T-helper 2 cell (primary cell): ENCODE measurements around the gene KCNH1.

ENCODE experiments used
- DNase-seq, 5 experiments: peaks; one replicate each; pipeline versions ENCODE4 v3.0.0 to v3.0.0-alpha.2; 2012 to 2022
- total RNA-seq, 2 donors: gene quantifications; one replicate each; lab custom pipeline; 2026; lab: John Stamatoyannopoulos, UW

Gene KCNH1
- 0 to 0.31 reads per million in 2 donors for total RNA-seq

- peak; percentile 40 to 83 (median 66) for DNase-seq
Observed at GRCh38 chr1:211133836-211134669, at the start of gene KCNH1. Gene KCNH1 (minus strand): TSS chr1:211134148. CDS start chr1:211133945, 203 bp downstream.

- no peak for DNase-seq
Observed at GRCh38 chr1:211182746-211183145, 48.8 kb upstream of the KCNH1 start.

- DNase-seq: peak in 1 of 5 experiments; percentile 7
Observed at GRCh38 chr1:211174375-211174774, 40.4 kb upstream of the KCNH1 start.

- DNase-seq: no peak
Observed at GRCh38 chr1:211172657-211173056, 38.7 kb upstream of the KCNH1 start.

- DNase-seq: no peak
Observed at GRCh38 chr1:211169353-211169752, 35.4 kb upstream of the KCNH1 start.

DNA sequence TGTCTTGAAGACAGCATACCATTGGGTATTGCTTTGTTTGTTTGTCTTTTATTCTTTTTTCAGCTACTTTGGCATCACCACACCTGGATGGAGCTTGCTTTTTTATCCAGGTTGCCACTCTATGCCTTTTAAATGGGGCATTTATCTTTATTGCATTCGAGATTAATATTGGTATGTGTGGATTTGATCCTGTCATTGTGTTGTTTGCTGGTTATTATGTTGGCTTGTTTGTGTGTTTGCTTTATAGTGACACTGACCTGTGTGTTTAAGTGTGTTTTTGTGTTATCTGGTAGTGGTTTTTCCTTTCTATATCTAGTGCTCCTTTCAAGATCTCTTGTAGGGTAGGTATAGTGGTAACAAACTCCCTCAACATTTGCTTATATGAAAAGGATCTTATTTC is 24.9 kb upstream of the KCNH1 start:
- DNase-seq: no peak

DNA sequence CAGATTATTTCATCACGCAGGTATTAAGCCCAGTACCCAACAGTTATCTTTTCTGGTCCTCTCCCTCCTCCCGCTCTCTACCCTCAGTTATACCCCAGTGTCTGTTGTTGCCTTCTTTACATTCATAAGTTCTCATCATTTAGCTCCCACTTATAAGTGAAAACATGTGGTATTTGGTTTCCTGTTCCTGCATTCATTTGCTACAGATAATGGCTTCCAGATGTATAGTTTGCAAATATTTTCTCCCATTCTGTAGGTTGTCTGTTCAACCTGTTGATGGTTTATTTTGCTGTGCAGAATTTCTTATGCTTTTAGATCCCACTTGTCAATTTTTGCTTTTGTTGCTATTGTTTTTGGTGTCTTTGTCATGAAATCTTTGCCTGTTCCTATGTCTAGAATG is 21.1 kb upstream of the KCNH1 start:
- DNase-seq: no peak

DNA sequence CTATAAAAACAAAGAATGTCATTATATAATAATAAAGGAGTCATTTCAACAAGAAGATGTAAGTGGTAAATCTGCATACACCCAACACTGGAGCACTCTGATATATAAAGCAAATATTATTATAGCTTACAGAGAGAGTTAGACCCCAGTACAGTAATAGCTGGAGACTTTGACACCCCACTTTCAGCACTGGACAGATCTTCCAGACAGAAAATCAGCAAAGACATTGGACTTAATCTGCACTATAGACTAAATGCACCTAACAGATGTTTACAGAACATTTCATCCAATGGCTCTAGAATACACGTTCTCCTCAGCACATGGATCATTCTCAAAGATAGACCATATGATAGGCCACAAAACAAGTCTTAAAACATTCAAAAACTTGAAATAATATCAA is 20.0 kb upstream of the KCNH1 start:
- DNase-seq: no peak

- DNase-seq: no peak
Observed at GRCh38 chr1:211148366-211148765, 14.4 kb upstream of the KCNH1 start.

GRCh38 chr1:211145944-211146343 is 12.0 kb upstream of the KCNH1 start:
- DNase-seq: no peak

DNA sequence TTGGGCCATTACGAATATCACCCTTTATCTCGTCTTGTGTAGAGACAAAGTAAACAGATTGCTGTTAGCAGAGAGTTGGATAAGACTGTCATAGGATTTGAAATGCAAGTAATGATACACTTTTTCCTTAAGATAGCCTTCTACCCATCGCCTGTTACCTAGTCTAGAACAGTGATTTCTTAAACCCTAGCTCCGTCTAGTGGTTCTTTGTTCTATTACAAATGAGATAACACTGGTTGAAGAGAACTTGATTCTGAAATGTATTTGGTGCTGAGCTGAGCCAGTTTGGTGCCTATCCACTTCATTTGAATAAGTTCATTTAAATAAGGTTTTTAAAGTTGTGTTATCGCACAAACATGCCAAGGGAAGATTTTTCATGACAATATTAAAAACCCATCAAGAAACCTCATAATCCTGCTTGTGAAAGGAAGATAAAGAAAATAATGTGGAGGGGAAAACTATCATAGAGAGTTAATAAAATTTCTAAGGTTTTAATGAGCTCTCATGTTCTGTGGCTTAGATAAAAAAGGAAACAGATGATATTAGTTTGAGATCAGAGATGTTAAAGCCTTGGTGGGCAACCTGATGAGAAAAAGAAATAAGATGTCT is 1.5 kb upstream of the KCNH1 start:
- peak in 1 of 5 experiments; percentile 50 for DNase-seq

- DNase-seq: peak in 1 of 5 experiments; percentile 5
Observed at GRCh38 chr1:211133393-211133835, 534 bp downstream of the KCNH1 start.

GRCh38 chr1:211132721-211133392 is 1.1 kb downstream of the KCNH1 start:
- no peak for DNase-seq

DNA sequence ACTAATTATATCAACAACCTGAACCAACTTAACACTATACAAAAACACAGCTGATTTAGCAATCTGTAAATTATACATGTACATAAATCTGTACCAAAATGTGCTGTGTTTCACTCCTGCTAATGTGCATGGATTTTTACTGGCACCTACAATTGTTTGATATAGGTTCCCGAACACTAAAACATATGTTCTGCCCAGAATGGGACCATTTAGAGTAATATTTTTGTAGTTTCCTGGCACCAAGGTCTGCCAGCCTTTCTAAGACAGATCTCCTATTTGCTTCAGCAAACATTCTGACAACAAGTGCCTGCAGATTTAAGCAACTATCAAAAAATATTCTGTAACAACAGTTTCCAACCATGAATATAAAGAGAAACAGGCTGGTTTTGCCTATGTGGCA is 4.2 kb downstream of the KCNH1 start:
- DNase-seq: no peak

- DNase-seq: no peak
Observed at GRCh38 chr1:211127166-211127565, 6.8 kb downstream of the KCNH1 start.

- DNase-seq: no peak
Observed at GRCh38 chr1:211126622-211127021, 7.3 kb downstream of the KCNH1 start.

DNA sequence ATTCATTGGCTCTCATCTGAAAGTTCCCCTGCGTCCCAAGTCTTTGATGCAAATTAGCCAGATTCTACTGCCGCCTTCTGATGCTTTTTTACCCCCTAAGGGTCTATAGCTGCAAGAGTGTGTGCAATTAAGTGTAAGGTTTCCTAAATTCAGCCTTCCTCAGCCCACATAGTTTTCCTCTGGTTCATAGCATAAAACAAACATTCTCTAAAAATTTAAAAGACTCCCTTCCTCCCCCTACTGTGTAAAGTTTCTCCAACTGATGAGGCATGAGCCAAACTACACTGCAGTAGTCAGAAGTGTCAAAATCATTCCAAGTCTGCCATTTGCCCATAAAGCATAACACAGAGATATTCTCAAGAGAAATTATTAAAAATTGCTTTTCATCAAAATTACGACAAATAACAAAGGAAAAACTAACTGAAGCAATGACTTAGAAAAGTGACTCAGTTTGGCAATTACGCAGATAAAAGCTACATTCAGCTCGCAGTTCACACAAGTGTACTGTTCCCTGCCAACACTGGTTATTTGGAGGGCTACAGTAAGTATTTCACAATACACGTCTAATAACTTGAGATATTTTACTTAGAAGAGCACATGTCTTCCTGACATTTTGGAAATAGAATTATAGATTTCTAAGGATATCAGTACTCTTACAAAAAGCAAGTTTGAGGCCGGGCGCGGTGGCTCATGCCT is 15.4 kb downstream of the KCNH1 start:
- no peak for DNase-seq

DNA sequence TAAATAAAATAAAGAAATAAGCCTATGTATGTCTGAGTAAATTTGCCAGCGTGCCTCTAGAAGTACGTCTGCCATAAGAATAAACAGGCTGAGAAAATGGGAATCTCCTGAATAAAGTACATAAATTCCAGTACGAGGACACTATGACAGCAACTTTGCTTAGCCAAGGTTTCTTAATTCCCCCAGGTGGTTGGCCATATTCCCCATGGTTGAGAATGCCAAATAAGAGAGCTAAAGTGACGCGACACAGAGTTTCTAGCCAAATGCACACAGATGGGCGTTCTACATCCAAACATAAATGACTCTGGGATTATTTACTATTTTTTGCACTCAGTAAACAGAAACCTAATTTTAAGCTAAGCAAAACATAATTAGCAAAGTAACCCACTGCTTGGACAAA is 19.5 kb downstream of the KCNH1 start:
- DNase-seq: no peak

GRCh38 chr1:211113566-211113965 is 20.4 kb downstream of the KCNH1 start:
- DNase-seq: no peak

DNA sequence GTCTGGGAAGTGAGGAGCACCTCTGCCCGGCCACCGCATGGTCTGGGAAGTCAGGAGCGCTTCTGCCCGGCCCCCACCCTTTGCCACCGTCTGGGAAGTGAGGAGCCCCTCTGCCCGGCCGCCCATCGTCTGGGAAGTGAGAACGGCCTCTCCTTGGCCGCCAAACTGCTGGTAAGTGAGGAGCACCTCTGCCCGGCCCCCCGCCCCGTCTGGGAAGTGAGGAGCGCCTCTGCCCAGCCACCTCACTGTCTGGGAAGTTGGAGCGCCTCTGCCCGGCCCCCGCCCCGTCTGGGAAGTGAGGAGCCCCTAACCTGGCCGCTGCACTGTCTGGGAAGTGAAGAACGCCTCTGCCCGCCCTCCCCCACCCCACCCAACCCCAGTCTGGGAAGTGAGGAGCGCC is 22.6 kb downstream of the KCNH1 start:
- no peak for DNase-seq

DNA sequence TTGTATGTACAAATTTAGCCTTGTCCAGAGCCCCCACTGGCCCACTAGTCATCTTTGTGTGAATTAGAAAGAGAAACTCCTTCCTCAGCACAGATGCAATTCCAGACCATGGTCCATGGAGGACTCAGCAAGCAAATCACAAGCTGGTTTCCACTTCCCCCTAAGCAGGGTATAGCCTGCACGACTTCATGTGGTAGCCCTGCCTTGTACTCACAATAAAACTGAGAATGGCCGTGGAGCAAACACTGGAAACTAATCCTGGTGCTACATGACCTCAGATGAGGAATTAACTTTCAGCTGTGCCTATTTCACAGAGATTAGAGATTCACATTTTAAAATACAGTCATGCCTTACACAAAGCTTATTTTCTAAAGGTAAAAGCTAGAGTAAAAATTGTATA is 32.5 kb downstream of the KCNH1 start:
- no peak for DNase-seq

DNA sequence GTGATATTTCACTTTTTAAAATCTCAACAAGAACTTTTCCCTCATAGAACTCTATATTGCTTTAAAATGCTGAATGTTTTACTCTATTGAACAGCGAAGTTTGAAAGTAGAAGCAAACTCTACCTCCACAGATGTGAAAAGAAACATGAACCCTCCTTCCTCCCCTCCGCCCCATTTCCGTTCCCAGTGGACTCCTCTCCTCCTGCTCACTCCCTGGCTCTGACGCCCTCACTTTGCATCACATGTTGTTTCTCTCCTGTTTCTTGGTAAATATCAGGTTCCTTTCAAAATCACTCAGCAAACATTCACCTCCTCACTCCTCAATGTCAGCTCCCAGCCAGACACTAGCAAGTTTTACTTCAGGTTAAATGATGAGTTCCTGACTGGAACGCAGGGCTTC is 34.6 kb downstream of the KCNH1 start:
- no peak for DNase-seq

DNA sequence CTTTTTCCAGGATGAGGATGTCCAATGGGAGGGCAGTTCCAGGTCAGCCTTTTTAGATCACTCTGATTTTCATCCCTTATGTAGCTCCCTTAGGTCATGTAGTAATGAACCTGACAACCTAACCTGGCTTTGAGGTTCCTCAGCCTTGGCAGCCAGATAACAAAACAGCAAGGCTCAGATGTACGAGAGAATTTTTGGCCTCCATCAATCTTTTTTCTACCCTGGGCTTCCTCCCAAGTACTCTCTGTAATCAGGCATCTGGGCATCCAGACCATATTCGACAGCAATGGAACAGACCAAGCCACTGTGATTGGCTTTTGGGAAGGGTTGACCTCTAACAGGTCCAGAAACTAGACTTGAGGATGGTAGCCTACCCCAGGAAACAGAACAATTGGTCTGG is 38.6 kb downstream of the KCNH1 start:
- no peak for DNase-seq
